ENCODE data around the gene TMEM39A.

DNA sequence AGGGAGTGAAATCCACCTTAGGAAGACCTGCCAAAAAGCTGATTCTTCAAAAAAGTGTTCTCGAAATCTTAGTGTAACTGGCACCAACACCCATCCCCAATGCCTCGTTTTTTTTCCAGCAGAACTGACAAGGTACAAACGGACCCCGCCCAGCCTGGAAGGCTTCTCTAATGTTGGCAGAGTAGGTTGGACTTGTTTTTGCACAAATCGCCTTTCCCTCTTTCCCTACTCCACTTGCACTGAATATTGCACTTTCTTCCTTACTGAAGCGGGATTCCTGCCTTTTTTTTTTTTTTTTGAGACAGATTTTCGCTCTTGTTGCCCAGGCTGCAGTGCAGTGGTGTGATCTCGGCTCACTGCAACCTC lies 34.4 kb upstream of the TMEM39A start:
- TF ChIP-seq, protein P1, sequence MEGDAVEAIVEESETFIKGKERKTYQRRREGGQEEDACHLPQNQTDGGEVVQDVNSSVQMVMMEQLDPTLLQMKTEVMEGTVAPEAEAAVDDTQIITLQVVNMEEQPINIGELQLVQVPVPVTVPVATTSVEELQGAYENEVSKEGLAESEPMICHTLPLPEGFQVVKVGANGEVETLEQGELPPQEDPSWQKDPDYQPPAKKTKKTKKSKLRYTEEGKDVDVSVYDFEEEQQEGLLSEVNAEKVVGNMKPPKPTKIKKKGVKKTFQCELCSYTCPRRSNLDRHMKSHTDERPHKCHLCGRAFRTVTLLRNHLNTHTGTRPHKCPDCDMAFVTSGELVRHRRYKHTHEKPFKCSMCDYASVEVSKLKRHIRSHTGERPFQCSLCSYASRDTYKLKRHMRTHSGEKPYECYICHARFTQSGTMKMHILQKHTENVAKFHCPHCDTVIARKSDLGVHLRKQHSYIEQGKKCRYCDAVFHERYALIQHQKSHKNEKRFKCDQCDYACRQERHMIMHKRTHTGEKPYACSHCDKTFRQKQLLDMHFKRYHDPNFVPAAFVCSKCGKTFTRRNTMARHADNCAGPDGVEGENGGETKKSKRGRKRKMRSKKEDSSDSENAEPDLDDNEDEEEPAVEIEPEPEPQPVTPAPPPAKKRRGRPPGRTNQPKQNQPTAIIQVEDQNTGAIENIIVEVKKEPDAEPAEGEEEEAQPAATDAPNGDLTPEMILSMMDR (IDR thresholded peaks at IDR 0.05), result no peak
- TF ChIP-seq POLR2A (IDR thresholded peaks at IDR 0.05), result no peak

All from thyroid gland (tissue), 4 donors.